Parathyroid adenoma (tissue), 2 donors: Measurements from ENCODE around the gene PSMD13.
"Not testable (repeated sequence)": the region's sequence is repeated elsewhere in the genome, so short reads cannot be mapped to it uniquely, and the experiment has no call there.

Source experiments
- H2AFZ ChIP-seq: fragments of 300-600 bp; sonication (generic); one replicate; pipeline ENCODE4 v1.7.0; 2017; ENCODE audit warnings: antibody characterized with exemption, mild to moderate bottlenecking
- H3K27ac ChIP-seq: fragments of 300-600 bp; sonication (generic); one replicate; pipeline ENCODE4 v1.7.0; 2017
- H3K27me3 ChIP-seq: fragments of 300-600 bp; sonication (generic); one replicate; pipeline ENCODE4 v1.7.0; 2017; ENCODE audit warnings: low read length; ENCODE audit not compliant: control insufficient read depth, insufficient read depth
- H3K36me3 ChIP-seq: fragments of 300-600 bp; sonication (generic); one replicate; pipeline ENCODE4 v1.7.0; 2017; ENCODE audit warnings: low read length; ENCODE audit not compliant: control insufficient read depth, insufficient read depth
- H3K4me1 ChIP-seq: fragments of 300-600 bp; sonication (generic); one replicate; pipeline ENCODE4 v1.7.0; 2017; ENCODE audit warnings: control low read depth
- H3K4me2 ChIP-seq: fragments of 300-600 bp; sonication (generic); one replicate; pipeline ENCODE4 v1.7.0; 2017; ENCODE audit warnings: low read length
- H3K4me3 ChIP-seq: fragments of 300-600 bp; sonication (generic); one replicate; pipeline ENCODE4 v1.7.0; 2017; ENCODE audit warnings: low read depth, low read length
- H3K79me2 ChIP-seq: fragments of 300-600 bp; sonication (generic); one replicate; pipeline ENCODE4 v1.7.0; 2017; ENCODE audit warnings: control low read depth
- H3K9ac ChIP-seq: fragments of 300-600 bp; sonication (generic); one replicate; pipeline ENCODE4 v1.7.0; 2017; ENCODE audit warnings: mild to moderate bottlenecking
- H3K9me3 ChIP-seq: fragments of 300-600 bp; sonication (generic); one replicate; pipeline ENCODE4 v1.7.0; 2017; ENCODE audit warnings: low read length; ENCODE audit not compliant: control insufficient read depth
- CTCF ChIP-seq: fragments of 300-600 bp; sonication (generic); IDR thresholded peaks from one replicate; pipeline ENCODE4 v1.7.0; 2017; ENCODE audit warnings: antibody characterized with exemption, mild to moderate bottlenecking
- donor health status: primary hyperparathyroidism.

PSMD13 gene

GRCh38 chr11:266676-267439, 30.1 kb downstream of the PSMD13 start:
- no peak overlapping the region for H2AFZ ChIP-seq
- no peak for TF ChIP-seq CTCF
- H3K79me2 ChIP-seq: no peaks in the 10 kb centered on the region

GRCh38 chr11:267491-267994, 30.8 kb downstream of the PSMD13 start:
- Histone ChIP-seq H3K9me3 (no peaks in the 10 kb centered on the region), H3K36me3 (no peaks in the 10 kb centered on the region), H3K4me2 (no peak overlapping the region), H2AFZ (no peak overlapping the region), H3K79me2 (no peaks in the 10 kb centered on the region), H3K27me3 (no peaks in the 10 kb centered on the region), H3K27ac (no peak overlapping the region), H3K9ac (no peak overlapping the region), H3K4me1 (no peaks in the 10 kb centered on the region), H3K4me3 (no peak overlapping the region)
- no peak for TF ChIP-seq CTCF

More at GRCh38 chr11:266676-267439, 30.1 kb downstream of the PSMD13 start:
- no peaks in the 10 kb centered on the region for H3K4me1 ChIP-seq
- no peaks in the 10 kb centered on the region for H3K27me3 ChIP-seq
- no peaks in the 10 kb centered on the region for H3K9me3 ChIP-seq
- H3K9ac ChIP-seq: no peak overlapping the region
- H3K36me3 ChIP-seq: no peaks in the 10 kb centered on the region
- H3K4me2 ChIP-seq: no peak overlapping the region
- no peak overlapping the region for H3K4me3 ChIP-seq
- H3K27ac ChIP-seq: no peak overlapping the region

- H3K4me2 ChIP-seq, H3K79me2 ChIP-seq, H3K9me3 ChIP-seq, H3K27me3 ChIP-seq, H3K4me1 ChIP-seq, H3K36me3 ChIP-seq, H3K9ac ChIP-seq, H2AFZ ChIP-seq: not testable (repeated sequence)
- H3K4me3 ChIP-seq: peak overlapping the region; percentile 14
- H3K27ac ChIP-seq: peak overlapping the region; percentile 20
These were observed 32.0 kb downstream of the PSMD13 start for GRCh38 chr11:268716-269145.

- Histone ChIP-seq H2AFZ (no peak overlapping the region), H3K79me2 (no peaks in the 10 kb centered on the region), H3K4me2 (no peak overlapping the region), H3K4me3 (peak overlapping the region; percentile 14), H3K36me3 (no peaks in the 10 kb centered on the region), H3K9ac (no peak overlapping the region), H3K4me1 (no peaks in the 10 kb centered on the region), H3K27me3 (no peaks in the 10 kb centered on the region), H3K9me3 (no peaks in the 10 kb centered on the region), H3K27ac (peak overlapping the region; percentile 20)
- TF ChIP-seq CTCF: no peak
These were observed 32.5 kb downstream of the PSMD13 start for GRCh38 chr11:269146-269890.
